Thoracic aorta (tissue), 2 donors: ENCODE results near the gene LRRC56. TPM values are rescaled to one million over a fixed set of nuclear protein-coding genes. Genes with fewer than 3 reads are reported as not detected.

Experiments used
- ATAC-seq: fragments of 150-250 bp; one replicate; pipeline ENCODE4 v1.8.0; 2017; ENCODE audit warnings: low read depth; ENCODE audit not compliant: insufficient number of reproducible peaks, low FRiP score
- DNase-seq: peaks from one replicate; pipeline ENCODE4 v3.0.0-alpha.2; 2020; ENCODE audit warnings: low spot score
- H3K27ac ChIP-seq, 2 donors: fragments of 200-600 bp; sonication (generic); 1 replicate in 1 of 2; 2 replicates in 1 of 2; pipeline ENCODE4 v1.5.1; 2016; ENCODE audit warnings: mild to moderate bottlenecking in 2 of 2, moderate library complexity in 2 of 2
- H3K27me3 ChIP-seq: fragments of 200-600 bp; sonication (generic); replicated peaks from 2 replicates; pipeline ENCODE4 v1.6.0; 2016; ENCODE audit warnings: mild to moderate bottlenecking; ENCODE audit not compliant: insufficient read depth
- H3K36me3 ChIP-seq: fragments of 200-600 bp; sonication (generic); one replicate; pipeline ENCODE4 v1.5.1; 2016
- H3K4me1 ChIP-seq, 2 donors: fragments of 200-600 bp; sonication (generic); 1 replicate in 1 of 2; 2 replicates in 1 of 2; pipeline versions ENCODE4 v1.5.1 to v1.6.0; 2016; ENCODE audit warnings: low read depth in 2 of 2, mild to moderate bottlenecking in 1 of 2; ENCODE audit not compliant: control insufficient read depth in 1 of 2
- H3K4me3 ChIP-seq: fragments of 200-600 bp; sonication (generic); 2 replicates; pipeline ENCODE4 v1.5.1; 2016; ENCODE audit warnings: mild to moderate bottlenecking
- H3K9me3 ChIP-seq: fragments of 200-600 bp; sonication (generic); 2 replicates; pipeline ENCODE4 v1.5.1; 2016
- total RNA-seq, 2 donors: library from RNA; depleted of rRNA; stranded (reverse); fragments of >200 nt; gene quantifications; one replicate each; pipeline versions ENCODE4 v1.1.0 to v1.2.3, GENCODE V29; 2016
- TF ChIP-seq, protein P1 (sequence below): fragments of 200-600 bp; sonication (generic); IDR thresholded peaks from one replicate; pipeline ENCODE4 v1.5.1; 2019; ENCODE audit warnings: antibody characterized with exemption

The LRRC56 gene
- total RNA-seq, 2 donors from 2014 or later = 0.41 TPM; not detected in 1

DNA sequence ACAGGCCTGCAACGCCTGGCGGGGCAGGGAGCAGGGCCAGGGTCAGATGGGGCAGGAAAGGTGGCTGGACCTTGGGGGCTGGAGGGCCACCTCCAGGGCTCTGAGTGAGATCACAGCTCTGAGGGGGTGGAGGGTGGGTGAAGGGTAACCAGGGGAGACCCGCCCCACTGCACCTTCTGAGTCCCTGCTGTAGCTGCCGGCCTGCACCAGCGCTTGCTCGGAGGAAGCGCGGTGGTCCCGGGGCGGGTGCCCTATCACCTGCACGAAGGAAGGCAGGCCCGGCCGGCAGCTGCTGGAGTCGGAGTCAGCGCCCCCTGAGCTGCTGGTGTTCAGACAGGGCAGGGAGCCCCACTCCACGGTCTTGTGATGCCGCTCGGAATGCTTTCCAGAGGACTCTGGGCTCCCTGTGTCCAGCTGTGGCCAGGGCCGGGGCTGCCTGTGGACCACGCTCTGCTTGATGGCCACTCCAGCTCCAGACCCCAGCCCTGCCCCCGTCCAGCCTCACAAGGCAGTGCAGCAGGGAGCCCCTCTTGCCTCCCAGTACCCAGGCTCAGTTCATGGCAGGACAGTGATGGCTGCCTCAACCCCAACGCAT is 19.4 kb downstream of the LRRC56 start:
- Histone ChIP-seq H3K36me3 (no peaks in the 10 kb centered on the region), H3K4me3 (no peak overlapping the region), H3K27me3 (peaks cover 4% of the 10 kb centered on the region), H3K4me1 (peaks cover 19 to 30% of the 10 kb centered on the region in 2 donors), H3K27ac (no peak overlapping the region), H3K9me3 (no peaks in the 10 kb centered on the region)
- no peak for ATAC-seq
- TF ChIP-seq, protein P1, sequence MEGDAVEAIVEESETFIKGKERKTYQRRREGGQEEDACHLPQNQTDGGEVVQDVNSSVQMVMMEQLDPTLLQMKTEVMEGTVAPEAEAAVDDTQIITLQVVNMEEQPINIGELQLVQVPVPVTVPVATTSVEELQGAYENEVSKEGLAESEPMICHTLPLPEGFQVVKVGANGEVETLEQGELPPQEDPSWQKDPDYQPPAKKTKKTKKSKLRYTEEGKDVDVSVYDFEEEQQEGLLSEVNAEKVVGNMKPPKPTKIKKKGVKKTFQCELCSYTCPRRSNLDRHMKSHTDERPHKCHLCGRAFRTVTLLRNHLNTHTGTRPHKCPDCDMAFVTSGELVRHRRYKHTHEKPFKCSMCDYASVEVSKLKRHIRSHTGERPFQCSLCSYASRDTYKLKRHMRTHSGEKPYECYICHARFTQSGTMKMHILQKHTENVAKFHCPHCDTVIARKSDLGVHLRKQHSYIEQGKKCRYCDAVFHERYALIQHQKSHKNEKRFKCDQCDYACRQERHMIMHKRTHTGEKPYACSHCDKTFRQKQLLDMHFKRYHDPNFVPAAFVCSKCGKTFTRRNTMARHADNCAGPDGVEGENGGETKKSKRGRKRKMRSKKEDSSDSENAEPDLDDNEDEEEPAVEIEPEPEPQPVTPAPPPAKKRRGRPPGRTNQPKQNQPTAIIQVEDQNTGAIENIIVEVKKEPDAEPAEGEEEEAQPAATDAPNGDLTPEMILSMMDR = no peak
- no peak for DNase-seq

DNA sequence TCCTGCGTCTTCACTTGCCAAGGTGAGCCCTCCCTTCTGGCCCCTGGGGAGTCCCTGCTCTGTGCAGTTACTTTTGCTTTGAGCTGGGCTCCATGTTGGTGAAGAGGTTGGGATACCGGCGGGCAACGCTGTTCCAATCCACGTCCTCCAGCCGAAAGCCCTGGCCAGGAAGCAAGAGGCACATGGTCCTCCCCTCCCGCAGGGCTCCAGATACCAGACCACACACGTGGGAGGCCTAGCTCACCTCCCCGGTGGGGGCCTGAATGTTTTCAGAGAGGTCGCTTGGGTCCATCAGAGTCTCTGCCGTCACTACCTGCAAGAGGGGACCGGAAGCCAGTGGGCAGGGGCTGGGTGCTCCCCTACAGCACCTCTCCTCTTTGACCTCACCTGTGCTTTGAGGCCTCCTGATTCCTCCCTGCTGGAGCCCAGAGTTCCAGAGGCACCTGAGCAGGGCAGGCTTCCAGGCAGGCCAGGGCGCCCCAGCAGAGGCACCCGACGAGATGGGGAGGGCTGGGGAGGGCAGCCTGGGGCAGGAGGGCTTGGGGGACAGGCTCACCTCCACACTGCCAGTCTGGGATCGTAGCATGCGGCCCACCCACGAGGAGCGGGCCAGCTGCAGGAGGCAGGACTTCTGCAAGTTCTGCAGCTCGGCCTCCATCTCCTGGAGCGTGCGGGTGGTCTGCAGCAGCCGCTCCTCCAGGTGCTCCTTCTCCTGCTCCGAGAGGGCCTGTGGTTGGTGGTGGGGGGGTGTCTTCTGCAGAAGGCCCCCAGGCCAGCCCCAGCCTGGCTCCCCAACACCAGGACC is 20.2 kb downstream of the LRRC56 start:
- Histone ChIP-seq H3K4me3 (no peak overlapping the region), H3K4me1 (peaks cover 20 to 31% of the 10 kb centered on the region in 2 donors), H3K36me3 (no peaks in the 10 kb centered on the region), H3K27ac (no peak overlapping the region), H3K9me3 (no peaks in the 10 kb centered on the region), H3K27me3 (peaks cover 4% of the 10 kb centered on the region)
- ATAC-seq (no peak), DNase-seq (no peak)
- TF ChIP-seq, protein P1 = no peak

DNA sequence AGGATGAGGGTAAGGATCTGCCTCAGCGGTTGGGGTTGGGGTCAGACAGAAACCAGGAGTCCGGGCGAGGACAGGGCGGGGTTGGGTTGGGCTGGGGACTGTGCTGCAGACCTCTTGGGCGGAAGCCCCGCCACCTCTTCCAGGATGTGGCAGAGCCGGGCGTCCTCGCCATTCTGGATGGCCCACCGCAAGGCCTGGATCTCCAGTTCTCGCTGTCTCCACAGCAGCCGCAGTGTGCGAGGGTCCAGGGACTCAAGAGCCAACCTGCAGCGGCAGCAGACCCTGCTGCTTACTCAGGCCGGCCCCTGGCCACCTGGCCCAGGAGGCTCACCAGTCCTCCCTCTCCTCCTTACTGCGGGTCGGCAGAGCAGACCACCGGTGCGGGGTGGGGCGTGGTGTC is 21.2 kb downstream of the LRRC56 start:
- TF ChIP-seq, protein P1 = no peak
- no peaks in the 10 kb centered on the region for H3K9me3 ChIP-seq
- no peaks in the 10 kb centered on the region for H3K36me3 ChIP-seq
- no peak overlapping the region for H3K27ac ChIP-seq
- H3K4me1 ChIP-seq = peaks cover 20 to 31% of the 10 kb centered on the region in 2 donors
- no peak overlapping the region for H3K4me3 ChIP-seq
- no peak for DNase-seq
- ATAC-seq = no peak
- peaks cover 4% of the 10 kb centered on the region for H3K27me3 ChIP-seq

DNA sequence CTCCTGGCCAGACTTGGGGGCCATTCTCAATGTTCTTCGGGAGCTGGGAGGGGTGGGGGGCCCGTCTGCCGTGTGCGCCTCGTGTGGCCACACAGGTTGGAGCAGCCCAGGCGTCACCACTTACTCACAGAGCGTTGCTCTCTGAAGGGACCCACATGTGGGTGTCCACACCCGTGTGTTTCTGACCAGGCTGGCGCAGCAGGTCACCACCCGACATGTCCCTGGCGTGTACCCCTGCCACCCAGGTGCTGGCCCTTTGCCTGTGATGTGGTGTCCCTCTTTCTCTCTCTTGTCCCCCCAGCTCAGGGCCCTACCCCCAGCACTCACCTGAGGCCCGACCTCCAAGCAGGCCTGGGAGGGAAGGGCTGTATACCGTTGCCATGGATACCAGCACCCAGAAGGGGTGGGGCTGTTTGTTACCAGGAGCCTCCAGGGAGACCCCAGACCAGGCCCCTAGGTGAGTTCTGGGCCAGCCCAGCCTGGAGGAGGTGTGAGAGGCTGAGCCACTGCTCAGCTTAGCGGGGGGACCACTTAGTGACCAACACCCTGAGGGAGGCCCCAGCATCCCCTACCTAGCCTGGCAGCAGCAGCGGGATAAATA is 21.8 kb downstream of the LRRC56 start:
- TF ChIP-seq, protein P1 = no peak
- DNase-seq (no peak), ATAC-seq (no peak)
- Histone ChIP-seq H3K9me3 (no peaks in the 10 kb centered on the region), H3K36me3 (no peaks in the 10 kb centered on the region), H3K27me3 (no peaks in the 10 kb centered on the region), H3K4me1 (peaks cover 20 to 31% of the 10 kb centered on the region in 2 donors), H3K27ac (no peak overlapping the region), H3K4me3 (no peak overlapping the region)

DNA sequence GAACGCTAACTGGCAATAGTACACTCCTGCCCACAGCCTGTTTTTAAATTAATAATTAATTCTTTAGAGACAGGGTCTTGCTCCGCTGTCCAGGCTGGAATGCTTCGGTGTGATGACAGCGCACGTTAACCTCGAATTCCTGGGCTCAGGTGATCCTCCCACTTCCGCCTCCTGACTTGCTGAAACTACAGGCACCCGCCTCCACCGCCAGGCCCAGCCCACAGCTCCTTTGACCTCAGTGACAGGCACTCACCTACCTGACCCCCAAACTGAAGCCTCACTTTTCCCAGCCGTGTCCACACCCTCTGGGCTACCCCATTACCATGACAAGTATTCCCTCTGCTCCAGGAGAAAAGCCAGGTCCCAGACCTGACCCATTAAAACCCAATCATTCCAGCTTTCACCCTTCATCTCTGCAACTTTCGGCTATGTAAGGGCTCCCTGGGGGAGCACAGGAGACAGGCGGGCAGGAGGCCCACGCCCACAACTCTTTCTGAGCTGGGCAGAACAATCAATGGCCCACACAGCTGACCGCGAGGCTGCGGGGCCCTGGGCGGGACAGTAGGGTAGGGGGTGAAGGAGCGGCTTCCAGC is 22.5 kb downstream of the LRRC56 start:
- Histone ChIP-seq H3K4me1 (peaks cover 16 to 26% of the 10 kb centered on the region in 2 donors), H3K36me3 (no peaks in the 10 kb centered on the region), H3K4me3 (peak overlapping the region; percentile 89), H3K9me3 (no peaks in the 10 kb centered on the region), H3K27me3 (no peaks in the 10 kb centered on the region), H3K27ac (no peak overlapping the region)
- no peak for DNase-seq
- TF ChIP-seq, protein P1 = no peak
- ATAC-seq = no peak
